GM21447 (cell line): ENCODE measurements around the gene CCDC171.
"Not testable (repeated sequence)": the region's sequence is repeated elsewhere in the genome, so short reads cannot be mapped to it uniquely, and the experiment has no call there.

Experiments used
- ATAC-seq: cut with Tn5 transposase; IDR thresholded peaks from one replicate; pipeline ENCODE4 v1.9.1; 2021; ENCODE audit not compliant: unreplicated experiment

The CCDC171 gene

DNA sequence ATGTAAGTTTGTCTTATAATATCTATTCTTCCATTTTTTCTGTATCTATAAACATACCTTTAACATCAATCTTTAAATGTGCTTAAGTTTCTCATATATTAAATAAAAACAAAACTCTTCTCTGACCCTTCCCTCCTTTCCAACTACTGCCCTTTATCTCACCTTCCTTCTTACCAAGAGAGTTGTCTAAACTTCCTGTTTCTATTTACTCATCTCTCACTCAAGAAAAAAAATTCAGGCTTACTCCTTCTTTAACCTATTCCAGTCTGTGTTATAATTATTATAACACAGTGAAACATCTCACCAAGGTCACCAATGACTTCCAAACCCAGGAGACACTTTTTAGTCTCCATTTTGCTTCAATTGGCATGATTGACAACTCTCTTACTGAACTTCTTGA, 140.9 kb downstream of the CCDC171 start:
- ATAC-seq = no peak

DNA sequence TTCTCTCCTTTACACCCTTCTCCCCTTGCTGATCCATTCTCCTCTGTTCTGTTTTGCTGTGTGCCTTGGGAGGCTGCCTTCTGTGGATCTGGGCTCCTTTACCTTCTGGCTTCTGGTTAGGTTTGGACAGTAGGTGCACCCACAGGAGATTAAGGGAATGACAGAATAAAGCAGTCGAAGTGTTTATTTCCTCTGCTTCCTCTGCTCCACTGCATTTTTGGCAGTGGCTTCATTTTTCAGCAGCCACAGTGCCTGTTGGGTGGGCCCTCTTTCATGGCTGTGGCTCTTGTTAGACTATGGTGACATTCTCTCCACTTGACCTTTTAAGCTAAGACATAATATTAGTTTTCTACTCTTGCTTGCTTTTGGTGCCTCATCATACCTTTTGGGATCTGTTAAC, 144.1 kb downstream of the CCDC171 start:
- no peak for ATAC-seq

DNA sequence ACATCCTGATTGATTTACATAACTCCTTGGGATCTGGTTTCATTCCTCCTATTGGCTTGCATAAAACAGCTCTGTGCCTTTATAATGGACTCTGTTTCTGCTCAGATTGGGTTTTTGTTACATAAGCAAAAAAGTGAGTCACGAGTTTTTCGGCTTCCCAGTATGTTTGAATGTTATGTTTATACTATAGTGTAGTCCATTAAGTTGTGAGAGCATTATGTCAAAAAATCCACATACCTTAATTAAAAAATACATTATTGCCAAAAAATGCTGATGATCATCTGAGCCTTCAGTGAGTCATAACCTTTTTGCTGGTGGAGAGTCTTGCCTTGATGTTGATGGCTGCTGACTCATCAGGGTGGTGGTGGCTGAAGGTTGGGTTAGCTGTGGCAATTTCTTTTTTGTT, 144.6 kb downstream of the CCDC171 start:
- no peak for ATAC-seq

DNA sequence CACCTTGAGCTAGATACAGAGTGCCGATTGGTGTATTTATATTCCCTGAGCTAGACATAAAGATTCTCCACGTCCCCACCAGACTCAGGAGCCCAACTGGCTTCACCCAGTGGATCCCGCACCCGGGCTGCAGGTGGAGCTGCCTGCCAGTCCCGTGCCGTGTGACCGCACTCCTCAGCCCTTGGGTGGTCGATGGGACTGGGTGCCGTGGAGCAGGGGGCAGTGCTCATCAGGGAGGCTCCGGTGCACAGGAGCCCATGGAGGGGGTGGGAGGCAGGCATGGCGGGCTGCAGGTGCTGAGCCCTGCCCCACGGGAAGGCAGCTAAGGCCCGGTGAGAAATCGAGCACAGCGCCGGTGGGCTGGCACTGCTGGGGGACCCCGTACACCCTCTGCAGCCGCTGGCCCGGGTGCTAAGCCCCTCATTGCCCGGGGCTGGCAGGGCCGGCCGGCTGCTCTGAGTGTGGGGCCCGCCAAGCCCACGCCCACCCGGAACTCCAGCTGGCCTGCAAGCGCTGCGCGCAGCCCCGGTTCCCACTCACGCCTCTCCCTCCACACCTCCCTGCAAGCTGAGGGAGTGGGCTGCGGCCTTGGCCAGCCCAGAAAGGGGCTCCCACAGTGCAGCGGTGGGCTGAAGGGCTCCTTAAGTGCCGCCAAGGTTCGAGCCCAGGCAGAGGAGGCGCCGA, 147.2 kb downstream of the CCDC171 start:
- ATAC-seq = not testable (repeated sequence)

DNA sequence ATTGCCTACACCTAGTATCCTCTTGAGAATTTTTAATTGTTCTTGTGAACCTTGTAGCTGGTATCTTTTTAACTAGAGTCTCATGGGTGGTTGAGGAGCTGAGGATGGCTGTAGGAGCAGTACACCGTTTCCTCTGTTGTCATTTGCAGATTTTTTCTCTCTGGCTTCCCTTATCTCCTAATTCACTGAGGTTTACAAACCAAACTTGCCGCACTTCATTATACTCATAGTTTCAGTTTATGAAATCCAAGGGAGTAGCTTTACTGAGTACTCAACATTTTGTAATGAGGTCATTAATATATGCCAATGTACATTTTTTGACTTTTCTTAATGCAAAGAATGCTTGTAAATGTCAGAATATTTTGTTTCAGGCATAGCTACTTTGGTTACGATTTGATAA, 154.2 kb downstream of the CCDC171 start:
- no peak for ATAC-seq

DNA sequence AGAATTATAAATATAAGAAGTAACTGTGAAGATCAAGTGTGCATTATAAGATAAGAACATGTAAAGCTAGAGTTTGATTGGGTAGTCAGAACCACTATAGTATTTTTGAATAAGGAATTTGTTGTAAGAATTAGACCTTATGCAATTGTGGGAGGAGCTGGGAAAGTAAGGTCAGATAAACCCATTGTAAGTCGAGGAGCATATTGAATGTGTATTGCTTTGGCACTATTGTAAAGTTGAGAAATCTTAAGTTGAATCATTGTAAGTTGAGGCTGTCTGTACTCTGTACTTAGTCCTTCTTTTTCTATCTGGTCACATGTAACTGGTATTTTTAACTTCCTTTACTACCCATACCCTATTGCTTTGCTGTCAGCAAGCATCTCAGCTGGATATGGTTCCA, 158.7 kb downstream of the CCDC171 start:
- no peak for ATAC-seq

DNA sequence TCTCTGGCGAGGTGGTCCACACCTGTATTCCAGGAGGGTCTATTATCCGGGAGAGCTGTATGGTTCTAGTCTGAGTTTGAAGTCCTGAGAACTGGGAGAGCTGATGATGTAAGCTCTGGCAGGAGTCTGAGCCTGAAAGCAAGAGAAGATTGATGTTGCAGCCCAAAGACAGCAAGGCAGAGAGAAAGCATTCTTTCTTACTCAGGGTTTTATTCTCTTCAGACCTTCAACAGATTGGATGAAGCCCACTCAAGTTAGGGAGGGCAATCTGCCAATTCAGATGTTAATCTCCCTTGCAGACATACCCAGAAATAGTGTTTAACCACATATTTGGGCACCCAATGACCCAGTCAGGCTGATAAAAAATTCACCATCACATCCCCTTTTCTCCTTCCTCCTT, 159.1 kb downstream of the CCDC171 start:
- no peak for ATAC-seq

DNA sequence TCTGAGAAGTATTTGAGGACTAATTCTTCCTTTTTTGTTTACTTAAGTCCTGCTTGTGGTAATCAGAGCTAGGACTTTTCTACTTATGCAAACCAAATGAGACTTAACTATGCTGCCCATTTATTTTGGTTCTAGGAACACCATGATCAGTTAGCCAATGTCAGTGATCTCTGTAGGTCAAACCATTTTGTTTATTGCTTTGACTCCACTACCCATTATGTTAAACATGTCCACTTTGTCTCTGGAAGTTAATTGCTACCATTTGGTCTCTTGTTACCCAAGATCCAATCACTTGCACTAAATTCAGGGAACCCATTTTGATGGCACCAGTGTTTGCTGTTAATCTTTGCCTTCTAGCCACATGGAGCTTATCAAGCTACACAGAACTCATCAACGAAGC, 161.9 kb downstream of the CCDC171 start:
- no peak for ATAC-seq

DNA sequence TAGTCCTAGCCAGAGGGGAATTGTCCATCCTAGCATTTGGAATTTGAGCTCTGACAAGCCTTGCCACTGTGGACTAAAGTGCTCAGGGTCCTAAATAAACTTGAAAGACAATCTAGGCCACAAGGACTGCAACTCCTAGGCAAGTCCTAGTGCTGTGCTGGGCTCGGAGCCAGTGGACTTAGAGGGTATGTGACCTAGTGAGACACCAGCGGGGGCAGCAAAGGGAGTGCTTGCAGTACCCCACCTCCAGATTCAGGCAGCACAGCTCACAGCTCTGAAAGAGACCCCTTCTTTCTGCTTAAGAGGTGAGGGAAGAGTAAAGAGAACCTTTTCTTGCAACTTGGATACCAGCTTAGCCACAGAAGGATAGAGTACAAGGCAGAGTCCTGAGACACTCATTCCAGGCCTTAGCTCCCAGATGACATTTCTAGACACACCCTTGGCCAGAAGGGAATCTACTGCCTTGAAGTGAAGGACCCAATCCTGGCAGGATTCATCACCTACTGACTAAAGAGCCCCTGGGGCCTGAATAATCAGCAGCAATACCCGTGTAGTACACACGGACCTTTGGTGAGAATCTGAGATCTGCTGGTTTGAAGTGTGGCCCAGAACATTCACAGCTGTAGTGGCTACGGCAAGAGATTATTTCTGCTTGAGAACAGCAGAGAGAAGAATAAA, 164.6 kb downstream of the CCDC171 start:
- no peak for ATAC-seq

DNA sequence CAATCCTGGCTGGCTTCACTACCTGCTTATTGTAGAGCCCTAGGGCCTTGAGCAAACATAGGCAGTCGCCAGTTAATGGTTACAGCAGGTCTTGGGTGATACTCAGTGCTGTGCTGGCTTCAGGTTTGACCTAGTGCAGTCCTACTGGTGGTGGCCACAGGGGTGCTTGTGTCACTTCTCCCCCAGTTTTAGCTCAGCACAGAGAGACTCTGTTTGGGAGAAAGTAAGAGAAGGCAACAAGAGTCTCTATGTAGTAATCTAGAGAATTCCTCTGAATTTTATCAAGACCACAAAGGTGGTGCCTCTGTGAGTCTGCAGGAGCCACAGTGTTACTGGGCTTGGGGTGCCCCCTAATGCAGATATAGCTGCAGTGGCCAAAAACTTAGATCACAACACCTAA, 165.6 kb downstream of the CCDC171 start:
- no peak for ATAC-seq

DNA sequence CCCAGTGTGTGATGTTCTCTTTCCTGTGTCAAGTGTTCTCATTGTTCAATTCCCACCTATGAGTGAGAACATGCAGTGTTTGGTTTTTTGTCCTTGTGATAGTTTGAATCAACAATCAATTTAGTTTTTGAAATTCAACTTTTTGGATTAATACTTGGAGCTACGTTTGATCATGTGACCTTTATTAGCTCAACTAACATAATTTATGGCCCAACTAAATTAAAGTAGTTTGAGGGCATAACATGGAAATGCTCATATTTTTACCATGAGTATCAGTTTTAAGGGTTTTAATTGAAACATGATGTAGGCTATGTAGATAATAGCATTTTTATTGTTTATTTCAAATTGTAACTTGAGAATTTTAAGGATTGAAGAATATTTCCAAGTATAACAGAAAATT, 168.0 kb downstream of the CCDC171 start:
- no peak for ATAC-seq

DNA sequence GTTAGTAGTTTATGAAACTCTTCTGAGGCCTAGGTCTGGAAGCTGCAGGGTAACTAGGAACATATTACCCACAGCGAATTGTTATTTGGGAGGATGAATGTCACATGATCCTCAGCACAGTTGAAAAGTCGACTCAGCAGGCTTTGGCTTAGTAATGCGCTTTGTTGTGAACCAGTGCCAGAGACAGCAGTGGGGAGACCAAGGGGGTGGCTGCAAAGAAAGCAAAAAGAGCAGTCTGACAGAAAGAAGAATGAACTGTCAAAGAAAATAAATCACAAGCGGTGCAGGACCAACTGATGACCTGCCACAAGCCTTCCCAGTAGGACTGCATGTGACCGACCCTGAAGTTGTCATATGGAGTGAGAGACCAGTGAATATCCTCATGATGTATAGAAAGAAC, 170.0 kb downstream of the CCDC171 start:
- no peak for ATAC-seq

DNA sequence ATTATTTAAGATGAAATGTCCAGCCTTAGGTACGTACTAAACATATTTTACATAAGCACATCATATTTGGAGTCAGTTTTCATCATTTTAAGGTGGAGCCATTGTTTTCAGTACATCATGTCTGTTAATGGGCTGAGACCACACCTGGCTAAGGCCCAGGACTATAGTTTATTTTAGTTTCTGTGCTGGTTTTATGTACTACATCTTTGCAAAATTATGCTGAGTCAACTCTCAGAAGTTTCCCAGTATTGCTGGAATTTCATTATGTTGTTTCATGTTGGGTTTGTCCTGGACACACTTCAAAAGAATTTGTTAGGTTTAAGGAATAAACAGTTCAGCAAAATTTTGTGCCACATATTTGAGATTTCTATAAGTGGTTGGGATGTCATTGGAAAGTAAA, 171.2 kb downstream of the CCDC171 start:
- ATAC-seq = no peak

DNA sequence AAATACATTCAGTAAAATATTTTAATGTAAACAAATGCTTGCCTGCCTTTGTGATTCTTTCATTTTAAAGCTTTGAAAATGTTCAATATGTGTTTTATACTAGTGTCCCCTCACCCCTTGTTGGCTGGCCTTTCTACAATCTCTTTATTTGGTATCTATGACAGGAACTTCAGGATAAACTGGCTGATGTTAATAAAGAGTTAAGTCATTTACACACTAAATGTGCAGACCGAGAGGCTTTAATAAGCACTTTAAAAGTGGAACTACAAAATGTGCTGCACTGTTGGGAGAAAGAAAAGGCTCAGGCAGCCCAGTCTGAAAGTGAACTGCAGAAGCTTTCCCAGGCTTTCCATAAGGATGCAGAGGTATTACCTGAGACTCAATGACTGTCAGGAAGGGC, 171.8 kb downstream of the CCDC171 start:
- ATAC-seq = no peak

DNA sequence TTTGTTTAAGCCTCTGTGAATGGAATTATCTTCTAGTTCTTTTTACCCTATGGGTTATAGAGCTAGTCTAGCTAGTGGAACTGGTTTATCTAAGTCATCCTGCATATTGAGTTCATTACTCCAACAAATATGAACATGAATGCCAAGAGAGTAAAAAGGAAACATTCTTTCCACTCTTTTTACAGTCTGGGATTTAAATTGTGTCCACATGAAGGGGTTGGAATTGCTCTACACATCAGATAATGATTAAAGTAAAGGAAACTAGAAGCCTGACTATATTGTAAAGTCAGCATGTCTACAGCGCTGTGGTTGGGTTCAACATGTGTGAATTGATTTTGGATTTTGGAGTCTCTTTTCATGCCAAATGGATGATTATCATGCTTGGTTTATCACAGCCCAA, 173.1 kb downstream of the CCDC171 start:
- no peak for ATAC-seq

DNA sequence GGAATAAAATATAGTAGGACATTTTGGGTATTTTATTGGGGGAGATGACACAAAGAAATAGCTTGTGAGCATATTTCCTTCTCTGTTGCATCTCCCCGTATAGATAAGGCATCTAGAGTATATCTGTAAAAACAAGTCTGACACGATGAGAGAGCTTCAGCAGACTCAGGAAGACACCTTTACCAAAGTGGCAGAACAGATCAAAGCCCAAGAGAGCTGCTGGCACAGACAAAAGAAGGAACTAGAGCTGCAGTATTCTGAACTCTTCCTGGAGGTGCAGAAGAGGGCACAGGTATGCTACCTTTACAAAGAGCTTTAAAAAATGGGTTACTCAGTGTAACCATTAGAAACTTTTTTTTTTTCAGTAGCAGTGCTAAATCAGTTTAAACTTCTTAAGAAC, 176.7 kb downstream of the CCDC171 start:
- no peak for ATAC-seq

DNA sequence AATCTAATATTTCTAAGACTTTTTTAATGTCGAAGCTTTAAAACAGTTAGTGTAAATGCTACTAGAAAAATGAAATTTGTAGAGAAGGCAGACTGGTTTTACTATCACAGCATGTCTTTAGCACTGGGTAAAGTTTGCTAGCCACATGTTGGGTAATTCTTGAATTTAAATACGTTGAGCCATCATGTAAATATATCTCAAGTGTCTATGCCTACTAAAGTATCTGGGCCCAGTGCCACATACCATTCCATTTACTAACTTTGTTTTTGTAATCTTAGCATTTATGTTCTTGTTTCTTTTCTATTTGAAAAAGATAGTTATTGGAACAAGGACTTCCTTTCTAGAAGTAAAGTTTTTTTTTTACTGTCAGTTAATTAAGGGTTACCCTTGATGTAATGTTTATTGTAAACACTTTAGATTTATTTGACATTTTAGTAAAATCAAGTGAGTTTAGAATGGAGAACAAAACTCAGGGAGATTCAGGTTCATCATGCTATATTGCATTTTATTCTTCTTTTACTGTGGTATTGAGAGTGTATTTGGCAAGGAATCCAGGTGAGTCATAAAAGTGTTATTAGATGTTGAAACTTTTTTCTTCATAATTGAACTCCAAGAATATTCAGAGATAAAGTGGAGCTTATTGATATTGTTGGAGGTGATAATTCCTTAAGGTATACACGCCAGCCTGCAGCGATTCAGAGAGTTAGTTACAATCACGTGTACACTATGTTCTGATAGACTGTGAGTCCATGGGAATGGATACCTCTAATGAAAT, 182.4 kb downstream of the CCDC171 start:
- no peak for ATAC-seq

DNA sequence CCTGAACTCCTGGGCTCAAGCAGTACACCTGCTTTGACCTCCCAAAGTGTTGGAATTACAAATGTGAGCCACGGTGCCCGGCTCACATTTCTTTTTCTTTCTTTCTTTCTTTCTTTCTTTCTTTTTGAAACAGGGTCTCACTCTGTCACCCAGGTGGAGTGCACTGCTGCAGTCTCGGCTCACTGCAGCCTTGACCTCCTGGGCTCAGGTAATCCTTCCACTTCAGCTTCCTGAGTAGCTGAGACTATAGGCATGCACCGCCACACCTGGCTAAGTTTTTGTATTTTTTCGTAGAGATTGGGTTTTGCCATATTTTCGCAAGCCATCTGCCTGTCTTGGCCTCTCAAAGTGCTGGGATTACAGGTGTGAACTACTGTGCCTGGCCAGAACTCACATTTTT, 183.7 kb downstream of the CCDC171 start:
- ATAC-seq = no peak

DNA sequence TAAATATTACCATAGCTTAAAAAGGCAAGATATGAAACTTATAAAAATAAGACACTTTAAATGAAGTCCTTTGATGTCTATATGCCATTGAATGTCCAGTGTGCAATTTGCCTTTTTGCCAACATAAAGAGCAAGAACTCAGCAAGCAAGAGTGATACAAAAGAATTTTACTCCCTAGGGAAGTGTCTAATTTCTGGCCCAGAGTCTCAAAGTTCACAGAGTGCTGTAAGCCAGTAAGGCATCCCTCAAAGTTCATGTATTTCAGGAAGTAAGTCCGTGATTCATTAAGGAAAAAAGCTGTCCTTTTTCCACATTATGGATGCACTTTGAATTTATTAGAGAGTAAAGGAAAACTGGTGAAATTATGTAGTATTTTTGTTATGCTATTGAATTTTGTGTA, 185.2 kb downstream of the CCDC171 start:
- no peak for ATAC-seq

DNA sequence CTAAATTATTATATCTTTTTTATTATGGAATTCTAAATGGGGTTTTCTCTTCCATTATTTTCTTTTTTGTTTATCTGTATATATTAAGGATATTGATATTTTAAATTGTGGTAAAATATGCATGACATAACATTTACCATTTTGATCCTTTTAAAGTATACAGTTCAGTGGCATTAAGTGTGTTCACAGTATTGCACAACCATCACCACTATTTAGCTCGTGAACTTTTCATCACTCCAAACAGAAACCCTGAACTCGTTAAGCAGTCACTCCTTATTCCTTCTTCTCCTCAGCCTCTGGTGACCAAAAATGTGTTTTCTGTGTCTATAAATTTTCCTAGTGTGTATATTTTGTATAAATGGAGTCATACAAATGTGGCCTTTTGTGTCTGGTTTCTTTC, 188.2 kb downstream of the CCDC171 start:
- ATAC-seq = no peak

DNA sequence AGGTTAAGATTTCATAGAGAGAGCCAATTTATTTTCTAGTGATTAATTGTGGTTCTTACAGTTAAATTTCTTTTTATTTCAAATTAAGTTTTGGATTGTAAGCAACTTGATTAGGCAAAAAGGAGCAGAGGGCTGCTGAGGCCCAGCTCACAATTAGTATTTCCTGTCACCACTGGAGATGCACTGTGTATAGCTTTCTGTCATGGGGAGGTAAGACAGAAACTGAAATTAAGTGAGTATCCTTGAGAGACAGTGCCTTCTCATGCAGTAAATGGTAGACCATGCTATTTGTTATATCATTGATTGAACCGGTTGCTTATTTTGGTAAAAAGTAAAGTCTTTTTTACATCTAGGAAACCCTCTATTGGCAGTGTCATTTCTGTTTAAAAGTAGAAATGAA, 190.7 kb downstream of the CCDC171 start:
- ATAC-seq = peak; percentile 98

DNA sequence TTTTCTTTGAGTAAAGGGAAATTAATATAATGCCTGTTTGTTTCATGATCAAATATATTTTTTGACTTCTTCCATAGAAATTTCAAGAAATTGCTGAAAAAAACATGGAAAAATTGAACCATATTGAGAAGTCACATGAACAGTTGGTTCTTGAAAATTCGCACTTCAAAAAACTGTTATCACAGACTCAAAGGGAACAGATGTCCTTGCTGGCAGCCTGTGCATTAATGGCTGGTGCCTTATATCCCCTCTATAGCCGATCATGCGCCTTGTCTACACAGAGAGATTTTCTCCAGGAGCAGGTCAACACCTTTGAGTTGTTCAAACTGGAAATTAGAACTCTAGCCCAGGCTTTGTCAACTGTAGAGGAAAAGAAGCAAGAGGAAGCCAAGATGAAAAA, 191.4 kb downstream of the CCDC171 start:
- no peak for ATAC-seq
